D721Med (cell line): ENCODE results near the gene EDN2.

ENCODE experiments used
- DNase-seq: peaks from one replicate; pipeline ENCODE4 v3.0.0; 2011; ENCODE audit warnings: low spot score; ENCODE audit not compliant: insufficient read length
- FAIRE-seq: peaks from 2 replicates; lab custom pipeline; 2011; peaks lifted over from hg19 to GRCh38; lab: Jason Lieb, UNC
- CTCF ChIP-seq: IDR thresholded peaks from 2 replicates; pipeline ENCODE4 v1.5.1; 2012; ENCODE audit warnings: mild to moderate bottlenecking, control low read depth; ENCODE audit not compliant: insufficient read depth; ENCODE audit errors: missing control alignments

The EDN2 gene

GRCh38 chr1:41473738-41474362 is 10.6 kb downstream of the EDN2 start:
- FAIRE-seq (no peak), DNase-seq (no peak)
- no peak for TF ChIP-seq CTCF

DNA sequence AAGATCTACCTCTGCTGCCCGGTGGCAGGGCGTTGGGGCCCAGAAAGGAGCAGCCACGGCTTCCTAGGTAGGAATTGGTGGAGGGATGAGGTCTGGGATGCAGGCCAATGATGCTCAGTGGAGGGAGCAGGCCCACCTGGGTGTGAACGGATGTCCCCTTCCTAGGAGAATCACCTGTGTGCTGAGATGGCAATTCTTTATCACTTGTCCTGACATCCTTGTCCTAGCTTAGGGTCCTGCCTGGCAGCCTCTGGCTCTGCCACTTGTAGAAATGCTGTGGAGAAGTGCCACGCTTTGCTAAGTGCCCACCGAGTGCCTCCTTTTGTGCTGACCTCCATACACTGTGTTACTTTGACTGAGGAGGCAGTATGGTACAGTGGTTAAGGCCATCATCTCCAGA is 12.8 kb downstream of the EDN2 start:
- no peak for TF ChIP-seq CTCF
- DNase-seq (no peak), FAIRE-seq (no peak)

DNA sequence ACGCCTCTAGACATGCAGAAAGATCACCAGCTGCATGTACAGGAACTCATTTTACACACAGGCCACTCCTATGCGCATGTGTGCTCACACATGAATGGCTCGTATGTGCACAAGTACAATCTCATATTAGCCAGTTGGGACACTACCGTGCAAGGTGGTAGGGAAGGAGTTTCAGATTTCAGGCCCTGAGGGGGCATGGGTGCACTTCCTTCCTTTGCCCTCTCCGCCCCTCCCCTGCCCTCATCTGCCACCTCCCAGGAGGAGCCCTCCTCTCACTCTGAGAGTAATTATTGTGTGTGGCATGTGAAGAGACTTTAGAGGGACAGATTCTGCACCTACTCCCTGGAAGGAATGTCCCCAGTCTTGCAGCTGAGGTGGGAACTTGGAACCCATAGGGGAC is 14.8 kb downstream of the EDN2 start:
- FAIRE-seq (no peak), DNase-seq (no peak)

DNA sequence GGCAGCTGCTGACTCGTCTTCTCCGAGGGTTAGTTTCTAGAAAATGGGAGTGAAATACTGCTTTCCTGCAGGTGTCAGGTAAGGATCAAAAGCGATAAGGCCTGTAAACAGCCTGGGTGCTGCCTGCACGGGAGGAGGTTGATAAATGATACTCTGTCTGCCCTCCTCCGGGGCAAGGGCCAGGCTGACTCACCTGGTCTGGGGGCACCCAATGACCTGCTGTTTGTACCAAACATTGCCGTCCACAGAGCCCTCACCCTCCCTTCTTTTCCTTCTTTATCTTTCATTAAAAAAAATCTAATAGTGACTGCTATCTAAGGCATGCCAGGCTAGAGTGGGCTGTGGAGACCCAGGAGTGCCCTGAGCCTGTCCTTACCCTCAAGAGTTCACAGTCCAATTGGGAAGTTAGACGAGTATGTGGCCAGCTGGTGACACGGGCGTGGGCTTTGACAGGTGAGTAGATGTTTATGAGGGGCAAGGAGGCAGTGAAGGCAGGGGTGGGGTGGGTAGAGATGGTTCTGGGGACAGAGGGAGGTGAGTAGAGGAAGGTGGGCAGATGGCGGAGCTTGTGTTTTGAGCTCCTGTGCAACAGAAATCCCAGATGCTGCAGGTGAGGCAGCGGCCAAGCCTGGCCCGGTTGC is 16.2 kb downstream of the EDN2 start:
- DNase-seq (no peak), FAIRE-seq (no peak)
- no peak for TF ChIP-seq CTCF

More for the DNA sequence above, 14.8 kb downstream of the EDN2 start:
- no peak for TF ChIP-seq CTCF

DNA sequence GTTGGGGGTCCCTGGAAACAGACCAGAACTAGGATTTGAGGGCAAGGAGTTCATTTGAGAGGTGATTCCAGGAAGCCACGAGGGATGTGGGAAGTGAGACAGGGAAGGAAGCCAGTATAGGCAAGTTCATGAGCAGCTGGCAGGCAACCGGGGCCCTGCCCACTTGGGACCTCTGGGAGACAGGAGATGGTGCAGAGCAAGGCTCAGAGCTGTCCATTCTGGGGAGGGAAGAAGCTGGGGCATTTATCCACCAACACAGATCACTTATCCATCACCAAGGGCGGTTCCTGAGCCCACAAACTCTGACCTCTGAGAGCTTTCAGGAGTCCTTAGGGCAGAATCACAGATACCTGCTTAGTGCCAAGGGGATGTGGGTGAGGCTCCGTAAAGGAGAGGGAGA is 16.8 kb downstream of the EDN2 start:
- no peak for TF ChIP-seq CTCF
- FAIRE-seq (no peak), DNase-seq (no peak)

DNA sequence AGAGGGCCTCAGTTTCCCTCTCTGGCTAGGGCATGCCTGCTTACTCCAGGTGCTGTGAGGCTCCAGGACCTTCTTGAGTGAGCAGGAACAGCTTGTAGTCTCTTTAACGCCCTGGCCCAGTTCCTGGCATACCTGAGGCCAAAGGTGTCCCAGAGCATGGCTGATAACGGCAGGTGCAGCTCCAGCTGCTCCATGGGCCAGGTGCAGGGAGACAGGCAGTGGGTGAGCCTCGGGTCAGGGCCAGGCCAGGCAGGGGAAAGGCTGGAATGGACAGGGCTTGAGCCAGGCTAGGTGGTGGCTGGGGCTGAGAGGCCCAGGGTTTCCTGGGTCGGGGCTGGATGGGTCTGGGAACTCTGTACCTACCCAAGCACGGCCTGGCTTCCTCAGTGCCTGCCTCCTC is 18.3 kb downstream of the EDN2 start:
- DNase-seq (no peak), FAIRE-seq (no peak)
- TF ChIP-seq CTCF = no peak

- DNase-seq (no peak), FAIRE-seq (no peak)
- no peak for TF ChIP-seq CTCF
Measured at GRCh38 chr1:41465741-41466140, 18.7 kb downstream of the EDN2 start.
